Mesothelial cell of epicardium (in vitro differentiated cells): Measurements from ENCODE around the gene SNCAIP. TPM values are rescaled to one million over a fixed set of nuclear protein-coding genes. Genes with fewer than 3 reads are reported as not detected.

Experiments used
- DNase-seq, 2 experiments: peaks; one replicate each; pipeline ENCODE4 v3.0.0; 2021; ENCODE audit warnings: low spot score in 2 of 2; ENCODE audit not compliant: unreplicated experiment in 2 of 2
- H3K27ac Mint-ChIP-seq: 2 replicates; pipeline ENCODE4 v1.8.0; 2021; ENCODE audit warnings: mixed read lengths
- H3K27me3 Mint-ChIP-seq: 2 replicates; pipeline ENCODE4 v1.8.0; 2021; ENCODE audit warnings: low read depth, mixed read lengths
- H3K36me3 Mint-ChIP-seq: 2 replicates; pipeline ENCODE4 v1.8.0; 2021; ENCODE audit warnings: mixed read lengths
- H3K4me1 Mint-ChIP-seq: 2 replicates; pipeline ENCODE4 v1.8.0; 2021; ENCODE audit warnings: mixed read lengths
- H3K4me3 Mint-ChIP-seq: 2 replicates; pipeline ENCODE4 v1.8.0; 2021; ENCODE audit warnings: mild to moderate bottlenecking, moderate library complexity, mixed read lengths
- H3K9me3 Mint-ChIP-seq: 2 replicates; pipeline ENCODE4 v1.8.0; 2021; ENCODE audit warnings: mixed read lengths
- total RNA-seq: library from RNA; stranded (reverse); gene quantifications from 3 replicates; pipeline ENCODE4 v1.2.1, GENCODE V29; 2021
- TF ChIP-seq, protein P1 (sequence below): fragments of 200-600 bp; sonication (generic); IDR thresholded peaks from one replicate; pipeline ENCODE4 v1.5.0; 2021; ENCODE audit warnings: antibody characterized with exemption; ENCODE audit not compliant: unreplicated experiment

The SNCAIP gene
- total RNA-seq, 1 donor from 2014 or later, result 102 TPM

DNA sequence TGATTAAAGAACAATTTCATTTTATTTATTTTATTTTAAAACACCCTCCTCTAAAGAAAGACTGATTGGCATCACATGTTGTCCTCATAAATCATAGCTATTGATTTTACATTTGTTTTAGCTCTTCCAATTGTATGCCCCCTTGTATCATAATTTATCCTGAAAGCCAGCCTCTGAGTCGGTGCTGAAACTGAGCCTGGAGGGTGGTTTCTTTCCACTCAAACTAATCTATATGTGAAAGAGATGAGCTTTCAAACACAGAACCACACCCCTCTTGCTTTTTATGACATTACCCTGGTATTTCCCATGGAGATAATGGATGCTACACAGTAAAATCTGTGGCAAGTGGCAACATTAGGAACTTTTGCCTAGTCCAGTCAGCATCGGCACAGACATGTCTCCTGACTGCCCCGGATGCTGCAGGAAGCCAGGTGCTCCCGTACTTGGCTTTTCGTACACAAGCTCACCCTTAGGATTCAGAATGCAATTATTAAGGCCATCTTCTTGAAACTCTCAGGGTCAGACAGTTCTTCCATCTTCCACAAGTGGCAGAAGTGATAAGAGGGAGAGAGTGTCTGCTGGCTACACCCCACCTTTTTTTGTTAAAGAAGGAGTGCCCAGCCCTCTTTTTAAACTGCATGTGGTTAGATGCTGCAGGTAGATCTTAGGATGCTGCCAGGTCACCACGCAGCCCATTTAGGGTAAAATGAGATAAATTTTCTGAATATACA is 91.1 kb downstream of the SNCAIP start:
- Mint-ChIP-seq H3K4me1 (peaks cover 58% of the 10 kb centered on the region), H3K4me3 (no peak overlapping the region), H3K9me3 (no peaks in the 10 kb centered on the region), H3K27ac (peak overlapping the region; percentile 61), H3K36me3 (peaks cover 20% of the 10 kb centered on the region), H3K27me3 (no peaks in the 10 kb centered on the region)
- TF ChIP-seq, protein P1, sequence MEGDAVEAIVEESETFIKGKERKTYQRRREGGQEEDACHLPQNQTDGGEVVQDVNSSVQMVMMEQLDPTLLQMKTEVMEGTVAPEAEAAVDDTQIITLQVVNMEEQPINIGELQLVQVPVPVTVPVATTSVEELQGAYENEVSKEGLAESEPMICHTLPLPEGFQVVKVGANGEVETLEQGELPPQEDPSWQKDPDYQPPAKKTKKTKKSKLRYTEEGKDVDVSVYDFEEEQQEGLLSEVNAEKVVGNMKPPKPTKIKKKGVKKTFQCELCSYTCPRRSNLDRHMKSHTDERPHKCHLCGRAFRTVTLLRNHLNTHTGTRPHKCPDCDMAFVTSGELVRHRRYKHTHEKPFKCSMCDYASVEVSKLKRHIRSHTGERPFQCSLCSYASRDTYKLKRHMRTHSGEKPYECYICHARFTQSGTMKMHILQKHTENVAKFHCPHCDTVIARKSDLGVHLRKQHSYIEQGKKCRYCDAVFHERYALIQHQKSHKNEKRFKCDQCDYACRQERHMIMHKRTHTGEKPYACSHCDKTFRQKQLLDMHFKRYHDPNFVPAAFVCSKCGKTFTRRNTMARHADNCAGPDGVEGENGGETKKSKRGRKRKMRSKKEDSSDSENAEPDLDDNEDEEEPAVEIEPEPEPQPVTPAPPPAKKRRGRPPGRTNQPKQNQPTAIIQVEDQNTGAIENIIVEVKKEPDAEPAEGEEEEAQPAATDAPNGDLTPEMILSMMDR, result no peak
- DNase-seq, result no peak

DNA sequence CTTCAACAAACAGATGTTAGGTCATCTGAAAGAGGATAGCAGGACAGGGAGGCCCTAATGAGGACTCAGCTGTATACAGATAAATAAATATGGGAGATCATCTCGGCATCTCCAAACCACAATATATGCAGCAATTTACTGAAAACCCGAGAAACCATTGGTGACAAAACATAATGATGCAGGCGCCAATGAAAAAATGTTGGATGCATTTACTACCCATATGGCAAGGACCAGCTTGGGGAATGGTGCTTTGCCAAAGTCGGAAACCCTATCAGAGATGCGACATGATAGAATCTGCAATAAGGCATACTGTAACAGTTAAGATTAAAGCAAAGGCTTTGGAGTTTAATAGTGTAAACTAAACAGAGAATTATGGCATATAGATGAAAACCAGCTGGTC is 92.0 kb downstream of the SNCAIP start:
- no peaks in the 10 kb centered on the region for H3K9me3 Mint-ChIP-seq
- TF ChIP-seq, protein P1, result no peak
- H3K27me3 Mint-ChIP-seq, result no peaks in the 10 kb centered on the region
- peaks cover 19% of the 10 kb centered on the region for H3K36me3 Mint-ChIP-seq
- no peak for DNase-seq
- H3K4me1 Mint-ChIP-seq, result peaks cover 58% of the 10 kb centered on the region
- peak overlapping the region; percentile 83 for H3K27ac Mint-ChIP-seq
- H3K4me3 Mint-ChIP-seq, result no peak overlapping the region

GRCh38 chr5:122404653-122405362 is 92.8 kb downstream of the SNCAIP start:
- H3K27ac Mint-ChIP-seq, result peak overlapping the region; percentile 83

DNA sequence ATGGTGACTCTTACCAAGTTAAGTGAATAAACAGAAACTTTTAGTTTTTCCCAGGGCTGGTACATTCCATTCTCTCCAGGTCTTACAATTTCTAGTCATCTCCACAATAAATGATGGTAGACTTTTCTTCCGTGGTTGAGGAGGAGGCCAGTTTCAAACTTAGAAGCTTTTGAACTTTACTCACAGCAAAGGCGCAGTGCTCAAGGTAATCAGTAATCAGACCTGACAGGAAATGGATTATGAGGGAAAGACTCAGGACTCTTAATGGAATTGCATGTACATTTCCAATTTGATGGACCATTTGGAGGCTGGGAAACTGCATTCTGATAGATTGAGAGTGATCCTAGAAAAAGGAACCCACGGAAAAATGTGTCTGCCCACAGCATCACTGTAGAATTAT is 93.7 kb downstream of the SNCAIP start:
- peaks cover 59% of the 10 kb centered on the region for H3K4me1 Mint-ChIP-seq
- no peaks in the 10 kb centered on the region for H3K27me3 Mint-ChIP-seq
- no peak for DNase-seq
- peak overlapping the region; percentile 45 for H3K27ac Mint-ChIP-seq
- H3K9me3 Mint-ChIP-seq, result no peaks in the 10 kb centered on the region
- peaks cover 12% of the 10 kb centered on the region for H3K36me3 Mint-ChIP-seq
- TF ChIP-seq, protein P1, result no peak
- H3K4me3 Mint-ChIP-seq, result no peak overlapping the region

More at GRCh38 chr5:122404653-122405362, 92.8 kb downstream of the SNCAIP start:
- no peak for DNase-seq
- Mint-ChIP-seq H3K4me1 (peaks cover 59% of the 10 kb centered on the region), H3K4me3 (no peak overlapping the region), H3K36me3 (peaks cover 15% of the 10 kb centered on the region), H3K27me3 (no peaks in the 10 kb centered on the region), H3K9me3 (no peaks in the 10 kb centered on the region)
- TF ChIP-seq, protein P1, result no peak

DNA sequence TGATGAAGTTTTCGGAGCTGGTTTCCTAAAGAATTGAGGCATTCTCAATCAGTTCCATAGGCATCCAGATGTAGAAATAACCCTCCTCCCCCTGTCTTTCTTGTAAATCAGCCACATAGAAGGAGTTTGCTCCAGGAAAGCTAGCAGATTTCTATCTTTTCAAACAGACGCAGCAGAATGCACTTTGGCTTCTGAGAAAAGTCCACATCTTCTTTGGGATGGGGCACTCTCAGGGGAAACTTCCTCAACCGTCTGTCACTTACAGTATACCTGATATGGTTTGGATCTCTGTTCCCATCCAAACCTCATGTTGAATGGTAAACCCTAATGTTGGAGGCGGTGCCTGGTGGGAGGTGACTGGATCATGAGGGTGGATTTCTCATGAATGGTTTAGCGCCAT is 94.1 kb downstream of the SNCAIP start:
- no peak for DNase-seq
- H3K27me3 Mint-ChIP-seq, result no peaks in the 10 kb centered on the region
- no peaks in the 10 kb centered on the region for H3K9me3 Mint-ChIP-seq
- TF ChIP-seq, protein P1, result no peak
- peaks cover 16% of the 10 kb centered on the region for H3K36me3 Mint-ChIP-seq
- H3K27ac Mint-ChIP-seq, result peak overlapping the region; percentile 68
- no peak overlapping the region for H3K4me3 Mint-ChIP-seq
- peaks cover 59% of the 10 kb centered on the region for H3K4me1 Mint-ChIP-seq
